Gastroesophageal sphincter (tissue), 4 donors: ENCODE measurements around the gene S1PR3. TPM values are rescaled to one million over a fixed set of nuclear protein-coding genes. Genes with fewer than 3 reads are reported as not detected.

Source experiments
- ATAC-seq: fragments of 150-250 bp; one replicate; pipeline ENCODE4 v1.9.1; 2016; ENCODE audit warnings: mild to moderate bottlenecking, moderate library complexity
- H3K27ac ChIP-seq, 4 donors: fragments of 200-600 bp; sonication (generic) in 3 of 4; 1 replicate in 3 of 4; 2 replicates in 1 of 4; pipeline ENCODE4 v1.5.1; 2016 to 2019
- H3K27me3 ChIP-seq: fragments of 200-600 bp; sonication (generic); one replicate; pipeline ENCODE4 v1.5.1; 2019
- H3K36me3 ChIP-seq, 2 donors: fragments of 200-600 bp; sonication (generic); one replicate each; pipeline ENCODE4 v1.5.1; 2019; ENCODE audit warnings: control low read depth in 1 of 2
- H3K4me1 ChIP-seq, 3 donors: fragments of 200-600 bp; sonication (generic); 1 replicate in 2 of 3; 2 replicates in 1 of 3; pipeline ENCODE4 v1.5.1; 2016 to 2019; ENCODE audit warnings: control low read depth in 2 of 3
- H3K4me3 ChIP-seq, 2 donors: fragments of 200-600 bp; sonication (generic); one replicate each; pipeline ENCODE4 v1.5.1; 2019; ENCODE audit warnings: mild to moderate bottlenecking in 1 of 2, moderate library complexity in 1 of 2
- H3K9me3 ChIP-seq, 3 donors: fragments of 200-600 bp; sonication (generic); one replicate each; pipeline ENCODE4 v1.5.1; 2017 to 2019; ENCODE audit warnings: control low read depth in 2 of 3
- EP300 ChIP-seq: sonication (generic); formaldehyde crosslinking; IDR thresholded peaks from one replicate; pipeline ENCODE4 v1.6.1; 2017; ENCODE audit warnings: antibody characterized with exemption, mild to moderate bottlenecking
- POLR2A ChIP-seq, 2 donors: fragments of 450-650 bp; IDR thresholded peaks; one replicate each; pipeline ENCODE4 v1.6.1; 2017; ENCODE audit warnings: antibody characterized with exemption in 2 of 2, mild to moderate bottlenecking in 2 of 2, moderate library complexity in 1 of 2
- POLR2AphosphoS5 ChIP-seq: sonication (generic); formaldehyde crosslinking; IDR thresholded peaks from one replicate; pipeline ENCODE4 v1.6.1; 2017; ENCODE audit warnings: antibody characterized with exemption
- WGBS, 2 donors: methylation state at CpG; one replicate each; pipeline ENCODE4 v1.1.5; 2018; ENCODE audit warnings: low coverage in 1 of 2; 5-methylcytosine and 5-hydroxymethylcytosine counted together
- total RNA-seq, 4 donors: library from RNA; depleted of rRNA; stranded (reverse); fragments of >200 nt; gene quantifications; one replicate each; pipeline ENCODE4 v1.1.0, GENCODE V29; 2016
- TF ChIP-seq, protein P1 (sequence below), 4 experiments: fragments of 200-600 bp in 2 of 4; fragments of 450-650 bp in 2 of 4; sonication (generic) in 1 of 4; IDR thresholded peaks; one replicate each; pipeline ENCODE4 v1.5.1; 2017 to 2019; ENCODE audit warnings: antibody characterized with exemption in 4 of 4, mild to moderate bottlenecking in 2 of 4, moderate library complexity in 2 of 4

Gene S1PR3
- total RNA-seq, 4 donors from 2014 or later, result 77.9 to 351 (median 167) TPM

DNA sequence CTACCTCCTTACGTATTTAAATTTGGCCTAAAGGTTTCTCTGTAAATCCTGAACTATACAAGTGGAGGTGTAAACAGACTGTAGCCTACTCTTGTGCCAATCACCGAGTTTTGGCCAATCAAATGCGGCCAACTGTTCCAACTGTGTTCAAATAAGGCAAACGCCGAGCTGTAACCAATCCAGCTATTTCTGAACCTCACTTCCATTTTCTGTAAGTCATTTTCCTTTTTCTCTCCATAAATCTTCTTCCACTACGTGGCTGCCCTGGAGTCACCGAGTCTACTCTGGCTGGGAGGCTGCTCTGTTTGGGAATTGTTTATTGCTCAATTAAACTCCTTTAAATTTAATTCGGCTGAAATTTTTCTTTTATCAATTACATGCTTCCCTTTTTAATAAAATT lies 58.4 kb downstream of the S1PR3 start:
- WGBS, 2 donors, result 86 to 94% methylated on average over 8 of the region's 8 CpGs
- Histone ChIP-seq H3K4me3 (no peak overlapping the region), H3K4me1 (no peaks in the 10 kb centered on the region), H3K36me3 (no peaks in the 10 kb centered on the region), H3K27me3 (no peaks in the 10 kb centered on the region), H3K27ac (no peak overlapping the region), H3K9me3 (no peaks in the 10 kb centered on the region)
- ATAC-seq, result no peak
- no peak for TF ChIP-seq POLR2AphosphoS5
- no peak for TF ChIP-seq EP300
- TF ChIP-seq POLR2A (IDR thresholded peaks at IDR 0.05), result no peak

DNA sequence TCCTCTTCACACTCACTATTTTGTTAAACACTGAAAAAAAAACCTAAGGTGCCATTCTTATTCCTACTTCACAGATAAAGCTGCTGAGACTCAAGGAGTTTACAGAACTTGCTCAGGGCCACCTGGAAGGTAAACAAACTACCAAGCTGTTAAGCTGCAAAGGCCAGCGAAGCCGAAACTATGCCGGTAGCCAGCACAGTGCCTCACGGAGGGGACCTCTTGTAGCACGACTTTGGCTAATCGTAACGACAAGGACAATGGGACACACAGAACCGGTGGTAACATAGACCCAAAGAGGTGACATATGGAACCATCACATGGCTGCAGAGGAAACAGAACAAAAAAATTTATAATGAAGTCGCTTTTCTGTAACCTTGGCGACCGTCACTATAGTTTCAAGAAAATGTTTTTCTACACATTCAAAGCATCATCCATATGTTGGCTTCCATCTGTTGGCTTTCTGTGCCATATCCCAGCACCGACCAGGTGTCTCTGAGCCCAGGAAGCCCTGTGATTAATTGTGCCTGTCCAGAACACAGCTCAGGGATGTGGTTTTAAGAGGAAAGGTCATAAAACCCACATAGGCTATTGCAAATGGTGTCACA lies 60.3 kb downstream of the S1PR3 start:
- H3K36me3 ChIP-seq, result no peaks in the 10 kb centered on the region
- no peaks in the 10 kb centered on the region for H3K4me1 ChIP-seq
- H3K4me3 ChIP-seq, result no peak overlapping the region
- TF ChIP-seq POLR2AphosphoS5 (no peak), EP300 (no peak), POLR2A (IDR thresholded peaks at IDR 0.05) (no peak)
- TF ChIP-seq, protein P1, sequence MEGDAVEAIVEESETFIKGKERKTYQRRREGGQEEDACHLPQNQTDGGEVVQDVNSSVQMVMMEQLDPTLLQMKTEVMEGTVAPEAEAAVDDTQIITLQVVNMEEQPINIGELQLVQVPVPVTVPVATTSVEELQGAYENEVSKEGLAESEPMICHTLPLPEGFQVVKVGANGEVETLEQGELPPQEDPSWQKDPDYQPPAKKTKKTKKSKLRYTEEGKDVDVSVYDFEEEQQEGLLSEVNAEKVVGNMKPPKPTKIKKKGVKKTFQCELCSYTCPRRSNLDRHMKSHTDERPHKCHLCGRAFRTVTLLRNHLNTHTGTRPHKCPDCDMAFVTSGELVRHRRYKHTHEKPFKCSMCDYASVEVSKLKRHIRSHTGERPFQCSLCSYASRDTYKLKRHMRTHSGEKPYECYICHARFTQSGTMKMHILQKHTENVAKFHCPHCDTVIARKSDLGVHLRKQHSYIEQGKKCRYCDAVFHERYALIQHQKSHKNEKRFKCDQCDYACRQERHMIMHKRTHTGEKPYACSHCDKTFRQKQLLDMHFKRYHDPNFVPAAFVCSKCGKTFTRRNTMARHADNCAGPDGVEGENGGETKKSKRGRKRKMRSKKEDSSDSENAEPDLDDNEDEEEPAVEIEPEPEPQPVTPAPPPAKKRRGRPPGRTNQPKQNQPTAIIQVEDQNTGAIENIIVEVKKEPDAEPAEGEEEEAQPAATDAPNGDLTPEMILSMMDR (IDR thresholded peaks at IDR 0.05), result no peak
- H3K27ac ChIP-seq, result no peak overlapping the region
- ATAC-seq, result no peak
- WGBS, 2 donors, result 88 to 92% methylated on average over 6 to 11 of the region's 12 CpGs
- H3K27me3 ChIP-seq, result no peaks in the 10 kb centered on the region
- H3K9me3 ChIP-seq, result no peaks in the 10 kb centered on the region

DNA sequence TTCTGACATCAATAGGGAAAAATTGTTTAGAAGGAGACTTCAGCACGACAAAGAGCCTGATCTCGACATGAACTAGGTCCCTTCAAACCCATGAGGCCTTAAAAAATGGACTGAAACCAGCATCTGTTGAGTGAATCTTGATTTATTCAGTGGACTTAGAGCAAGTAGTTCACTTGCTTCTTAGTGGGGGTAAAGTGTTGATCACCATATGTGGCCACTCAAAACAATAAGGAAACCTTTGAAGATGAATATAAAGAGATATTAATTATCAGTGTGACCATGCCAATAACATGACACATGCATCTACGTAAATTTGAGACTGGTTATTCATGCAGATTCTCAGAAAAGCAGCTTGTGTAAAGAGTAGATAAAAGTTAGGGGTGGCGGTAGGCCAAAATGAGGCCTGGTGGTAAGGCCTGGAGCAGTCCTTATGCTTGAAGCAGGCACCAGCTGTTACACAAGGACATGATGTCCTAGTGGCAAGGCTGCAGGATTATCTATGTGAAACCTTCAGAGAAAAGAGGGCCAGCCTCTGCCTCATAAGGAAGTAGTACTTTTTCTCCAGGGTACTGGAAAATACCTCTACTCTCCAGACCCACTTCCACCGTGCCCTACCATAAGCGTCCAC lies 61.3 kb downstream of the S1PR3 start:
- no peaks in the 10 kb centered on the region for H3K36me3 ChIP-seq
- no peak overlapping the region for H3K27ac ChIP-seq
- TF ChIP-seq, protein P1 (IDR thresholded peaks at IDR 0.05), result no peak
- TF ChIP-seq EP300, result no peak
- TF ChIP-seq POLR2AphosphoS5, result no peak
- no peak for TF ChIP-seq POLR2A (IDR thresholded peaks at IDR 0.05)
- no peaks in the 10 kb centered on the region for H3K27me3 ChIP-seq
- WGBS, 2 donors, result 68 to 82% methylated on average over 4 to 6 of the region's 6 CpGs
- no peaks in the 10 kb centered on the region for H3K4me1 ChIP-seq
- H3K9me3 ChIP-seq, result no peaks in the 10 kb centered on the region
- no peak overlapping the region for H3K4me3 ChIP-seq
- ATAC-seq, result no peak

DNA sequence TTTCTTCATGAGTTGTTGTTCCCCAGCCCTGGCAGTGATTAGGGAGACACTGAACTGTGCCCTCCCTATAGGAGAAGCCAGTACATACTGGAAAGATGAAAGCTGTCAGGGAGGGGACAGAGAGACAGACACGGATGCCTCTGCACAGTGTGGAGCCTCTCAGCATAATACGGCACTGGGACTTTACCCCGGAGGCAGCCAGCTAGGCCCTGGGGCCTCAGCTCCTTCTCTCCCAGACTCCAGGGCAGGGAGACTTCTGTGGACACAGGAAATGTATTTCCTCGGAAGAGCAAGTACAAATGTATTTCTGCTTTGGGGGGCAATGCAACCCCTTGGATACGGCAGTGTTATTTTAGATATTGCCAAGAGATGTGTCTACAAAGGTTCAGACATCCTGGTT lies 62.0 kb downstream of the S1PR3 start:
- ATAC-seq, result no peak
- 90 to 100% methylated on average over 2 to 3 of the region's 5 CpGs for WGBS, 2 donors
- TF ChIP-seq POLR2AphosphoS5 (no peak), POLR2A (IDR thresholded peaks at IDR 0.05) (no peak), EP300 (no peak)
- TF ChIP-seq, protein P1 (IDR thresholded peaks at IDR 0.05), result no peak

More for the DNA sequence above, 62.0 kb downstream of the S1PR3 start:
- H3K4me1 ChIP-seq, result no peaks in the 10 kb centered on the region
- no peaks in the 10 kb centered on the region for H3K27me3 ChIP-seq
- H3K4me3 ChIP-seq, result no peak overlapping the region
- H3K9me3 ChIP-seq, result no peaks in the 10 kb centered on the region
- no peak overlapping the region for H3K27ac ChIP-seq
- no peaks in the 10 kb centered on the region for H3K36me3 ChIP-seq

Other genes starting within 250 kb of the S1PR3 start
- 1 to 10 TPM; 2.3 to 4.9 (median 4.8) TPM for gene SHC3, start 187.3 kb downstream of the S1PR3 start, total RNA-seq